Measurements from ENCODE around the gene LMAN2.

LMAN2 gene

GRCh38 chr5:177383181-177383580 lies 31.7 kb upstream of the LMAN2 start:
- no peak for TF ChIP-seq ZNF777 (tag by site-specific recombination; IDR thresholded peaks at IDR 0.05; ENCODE audit: borderline replicate concordance)
- Histone ChIP-seq H3K4me3 (ENCODE audit: low read depth, low read length) (no peak overlapping the region), H3K4me1 (ENCODE audit: control insufficient read depth, insufficient read depth, low read length) (peaks cover 6% of the 10 kb centered on the region; the same call in 1 of the 2 replicates), H3K27ac (ENCODE audit: extremely low read depth, low read depth, low read length) (no peak overlapping the region), H3K9me3 (ENCODE audit: control insufficient read depth, insufficient read depth, low read depth, low read length) (no peaks in the 10 kb centered on the region), H3K36me3 (ENCODE audit: control insufficient read depth in 2 of 2, insufficient read depth in 1 of 2, low read length in 2 of 2) (no peaks in the 10 kb centered on the region)
- ChIA-PET POLR2A (no interaction called here), CTCF (interaction anchor here (0.6 to 2.3 kb wide), 9 partner anchors 9 to 117 kb away, joined by 3 to 10 read pairs (median 4); no protein-coding TSS in a partner anchor)

DNA sequence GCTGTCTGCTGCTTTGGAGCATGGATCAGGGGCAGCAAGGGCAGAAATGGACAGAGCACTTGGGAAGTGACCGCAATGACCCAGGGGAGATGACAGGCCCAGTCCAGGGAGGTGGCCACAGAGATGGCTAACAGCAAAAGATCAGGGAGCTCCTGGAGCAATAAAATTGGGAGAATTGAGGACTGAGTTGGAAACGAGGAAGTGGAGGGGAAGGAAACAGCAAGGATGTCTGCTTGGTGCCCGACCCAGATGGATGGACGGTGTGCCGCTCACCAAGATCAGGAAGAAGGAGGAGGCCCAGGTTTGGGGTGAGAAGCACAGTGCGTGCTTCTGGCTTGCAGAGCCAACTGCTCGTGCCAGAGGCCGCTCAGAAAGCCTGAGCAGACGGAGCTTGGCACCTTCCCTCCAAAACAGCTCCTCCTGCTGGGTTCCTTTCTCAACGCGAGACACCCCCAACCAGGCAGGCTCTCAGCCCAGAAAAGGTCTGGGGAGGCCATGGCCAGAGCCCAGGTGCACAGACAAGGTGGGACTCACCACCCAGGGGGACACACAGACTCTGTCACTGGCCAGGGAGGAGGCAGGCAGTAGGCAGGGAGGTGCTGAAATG lies 31.1 kb upstream of the LMAN2 start:
- Histone ChIP-seq H3K4me3 (ENCODE audit: low read depth, low read length) (no peak overlapping the region), H3K36me3 (ENCODE audit: control insufficient read depth in 2 of 2, insufficient read depth in 1 of 2, low read length in 2 of 2) (no peaks in the 10 kb centered on the region), H3K9me3 (ENCODE audit: control insufficient read depth, insufficient read depth, low read depth, low read length) (no peaks in the 10 kb centered on the region), H3K27ac (ENCODE audit: extremely low read depth, low read depth, low read length) (no peak overlapping the region), H3K4me1 (ENCODE audit: control insufficient read depth, insufficient read depth, low read length) (peaks cover 6% of the 10 kb centered on the region; the same call in 1 of the 2 replicates)
- POLR2A ChIA-PET = no interaction called here
- CTCF ChIA-PET = interaction anchor here (0.6 to 1.3 kb wide), 7 partner anchors 12 to 275 kb away, joined by 3 to 6 read pairs (median 4); no protein-coding TSS in a partner anchor
- TF ChIP-seq ZSCAN23 (tag by site-specific recombination; IDR thresholded peaks at IDR 0.05) = no peak
- no peak for TF ChIP-seq TSHZ1 (tag by site-specific recombination; IDR thresholded peaks at IDR 0.05; ENCODE audit: borderline replicate concordance)
- peak; percentile 25; the same call in 1 of the 2 replicates for TF ChIP-seq GLIS1 (tag by site-specific recombination; IDR thresholded peaks at IDR 0.05)
- TF ChIP-seq ZBTB8A (tag by site-specific recombination; IDR thresholded peaks at IDR 0.05) = peak; percentile 66; the same call in 1 of the 2 replicates
- 0 out of 2 replicates have a peak, but pooled peaks have one; percentile 10 for TF ChIP-seq ZNF600 (tag by site-specific recombination; IDR thresholded peaks at IDR 0.05)
- TF ChIP-seq CTCF (tag by site-specific recombination; IDR thresholded peaks at IDR 0.05) = peak; percentile 35

DNA sequence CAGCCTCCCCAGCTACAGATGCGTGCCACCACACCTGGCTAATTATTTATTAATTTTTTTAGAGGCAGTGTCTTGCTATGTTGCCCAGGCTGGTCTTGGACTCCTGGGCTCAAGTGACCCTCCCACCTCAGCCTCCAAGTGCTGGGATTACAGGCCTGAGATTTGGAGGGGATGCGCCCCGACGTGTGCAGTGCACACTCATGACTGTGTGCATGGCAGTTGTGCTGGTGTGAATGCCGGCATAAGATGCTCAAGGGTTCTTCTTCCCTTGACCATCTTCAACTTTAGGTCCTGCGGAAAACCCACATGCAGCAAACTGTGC lies 29.3 kb upstream of the LMAN2 start:
- Histone ChIP-seq H3K4me3 (ENCODE audit: low read depth, low read length) (no peak overlapping the region), H3K36me3 (ENCODE audit: control insufficient read depth in 2 of 2, insufficient read depth in 1 of 2, low read length in 2 of 2) (no peaks in the 10 kb centered on the region), H3K27ac (ENCODE audit: extremely low read depth, low read depth, low read length) (0 out of 2 replicates have a peak overlapping the region, but pooled peaks have one; percentile 11), H3K9me3 (ENCODE audit: control insufficient read depth, insufficient read depth, low read depth, low read length) (no peaks in the 10 kb centered on the region), H3K4me1 (ENCODE audit: control insufficient read depth, insufficient read depth, low read length) (peaks cover 6% of the 10 kb centered on the region; the same call in 1 of the 2 replicates)
- CTCF ChIA-PET = interaction anchor here (0.7 to 4.2 kb wide), 3 partner anchors 9 to 1204 kb away, joined by 4 to 39 read pairs (median 6); no protein-coding TSS in a partner anchor
- TF ChIP-seq, protein P1, sequence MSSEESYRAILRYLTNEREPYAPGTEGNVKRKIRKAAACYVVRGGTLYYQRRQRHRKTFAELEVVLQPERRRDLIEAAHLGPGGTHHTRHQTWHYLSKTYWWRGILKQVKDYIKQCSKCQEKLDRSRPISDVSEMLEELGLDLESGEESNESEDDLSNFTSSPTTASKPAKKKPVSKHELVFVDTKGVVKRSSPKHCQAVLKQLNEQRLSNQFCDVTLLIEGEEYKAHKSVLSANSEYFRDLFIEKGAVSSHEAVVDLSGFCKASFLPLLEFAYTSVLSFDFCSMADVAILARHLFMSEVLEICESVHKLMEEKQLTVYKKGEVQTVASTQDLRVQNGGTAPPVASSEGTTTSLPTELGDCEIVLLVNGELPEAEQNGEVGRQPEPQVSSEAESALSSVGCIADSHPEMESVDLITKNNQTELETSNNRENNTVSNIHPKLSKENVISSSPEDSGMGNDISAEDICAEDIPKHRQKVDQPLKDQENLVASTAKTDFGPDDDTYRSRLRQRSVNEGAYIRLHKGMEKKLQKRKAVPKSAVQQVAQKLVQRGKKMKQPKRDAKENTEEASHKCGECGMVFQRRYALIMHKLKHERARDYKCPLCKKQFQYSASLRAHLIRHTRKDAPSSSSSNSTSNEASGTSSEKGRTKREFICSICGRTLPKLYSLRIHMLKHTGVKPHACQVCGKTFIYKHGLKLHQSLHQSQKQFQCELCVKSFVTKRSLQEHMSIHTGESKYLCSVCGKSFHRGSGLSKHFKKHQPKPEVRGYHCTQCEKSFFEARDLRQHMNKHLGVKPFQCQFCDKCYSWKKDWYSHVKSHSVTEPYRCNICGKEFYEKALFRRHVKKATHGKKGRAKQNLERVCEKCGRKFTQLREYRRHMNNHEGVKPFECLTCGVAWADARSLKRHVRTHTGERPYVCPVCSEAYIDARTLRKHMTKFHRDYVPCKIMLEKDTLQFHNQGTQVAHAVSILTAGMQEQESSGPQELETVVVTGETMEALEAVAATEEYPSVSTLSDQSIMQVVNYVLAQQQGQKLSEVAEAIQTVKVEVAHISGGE (tag by site-specific recombination; conservative IDR thresholded peaks at IDR 0.05; ENCODE audit: low read depth) = 0 out of 2 replicates have a peak, but pooled peaks have one; percentile 2
- TF ChIP-seq ZNF530 (tag by site-specific recombination; IDR thresholded peaks at IDR 0.05; ENCODE audit: low read depth) = no peak
- TF ChIP-seq, protein P2, sequence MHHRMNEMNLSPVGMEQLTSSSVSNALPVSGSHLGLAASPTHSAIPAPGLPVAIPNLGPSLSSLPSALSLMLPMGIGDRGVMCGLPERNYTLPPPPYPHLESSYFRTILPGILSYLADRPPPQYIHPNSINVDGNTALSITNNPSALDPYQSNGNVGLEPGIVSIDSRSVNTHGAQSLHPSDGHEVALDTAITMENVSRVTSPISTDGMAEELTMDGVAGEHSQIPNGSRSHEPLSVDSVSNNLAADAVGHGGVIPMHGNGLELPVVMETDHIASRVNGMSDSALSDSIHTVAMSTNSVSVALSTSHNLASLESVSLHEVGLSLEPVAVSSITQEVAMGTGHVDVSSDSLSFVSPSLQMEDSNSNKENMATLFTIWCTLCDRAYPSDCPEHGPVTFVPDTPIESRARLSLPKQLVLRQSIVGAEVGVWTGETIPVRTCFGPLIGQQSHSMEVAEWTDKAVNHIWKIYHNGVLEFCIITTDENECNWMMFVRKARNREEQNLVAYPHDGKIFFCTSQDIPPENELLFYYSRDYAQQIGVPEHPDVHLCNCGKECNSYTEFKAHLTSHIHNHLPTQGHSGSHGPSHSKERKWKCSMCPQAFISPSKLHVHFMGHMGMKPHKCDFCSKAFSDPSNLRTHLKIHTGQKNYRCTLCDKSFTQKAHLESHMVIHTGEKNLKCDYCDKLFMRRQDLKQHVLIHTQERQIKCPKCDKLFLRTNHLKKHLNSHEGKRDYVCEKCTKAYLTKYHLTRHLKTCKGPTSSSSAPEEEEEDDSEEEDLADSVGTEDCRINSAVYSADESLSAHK (tag by site-specific recombination; IDR thresholded peaks at IDR 0.05) = no peak
- POLR2A ChIA-PET = no interaction called here
